T-helper 2 cell treated with Interferon-gamma antibody and Interleukin-4, amounts not matched to agents 100 ng/mL and 5 ng/mL, for 36 hours (primary cell): ENCODE measurements around the gene ZNF148. TPM values are rescaled to one million over a fixed set of nuclear protein-coding genes. Genes with fewer than 3 reads are reported as not detected.

Experiments used
- intact Hi-C: fragments of 100-400 bp; cut with micrococcal nuclease; formaldehyde crosslinking; loops from one replicate; pipeline ENCODE4 v1.15.1; 2023
- total RNA-seq: library from RNA; stranded (reverse); gene quantifications from 2 replicates; pipeline ENCODE4 v1.2.3, GENCODE V29; 2022

The ZNF148 gene
- total RNA-seq, 1 donor from 2014 or later = 42.2 TPM

GRCh38 chr3:125229707-125230106 is 145.4 kb downstream of the ZNF148 start:
- intact Hi-C loops = no loop called here

- intact Hi-C loops = no loop called here
Measured at GRCh38 chr3:125229168-125229567, 146.0 kb downstream of the ZNF148 start.

- intact Hi-C loops = no loop called here
Measured at GRCh38 chr3:125221831-125222230, 153.3 kb downstream of the ZNF148 start.

- intact Hi-C loops = no loop called here
Measured at GRCh38 chr3:125220727-125221429, 154.2 kb downstream of the ZNF148 start.

GRCh38 chr3:125220183-125220582 is 154.9 kb downstream of the ZNF148 start:
- intact Hi-C loops = no loop called here

- intact Hi-C loops = no loop called here
Measured at GRCh38 chr3:125219261-125219701, 155.8 kb downstream of the ZNF148 start.

- intact Hi-C loops = no loop called here
Measured at GRCh38 chr3:125214738-125215137, 160.4 kb downstream of the ZNF148 start.

GRCh38 chr3:125213946-125214542 is 161.1 kb downstream of the ZNF148 start:
- intact Hi-C loops = no loop called here

- intact Hi-C loops = no loop called here
Measured at GRCh38 chr3:125213364-125213755, 161.8 kb downstream of the ZNF148 start.

GRCh38 chr3:125212509-125213363 is 162.4 kb downstream of the ZNF148 start, which contains the start of gene SLC12A8:
Gene SLC12A8, minus strand, starts transcription at chr3:125212748. Its CDS starts 1,399 bp downstream, at chr3:125211349.
- intact Hi-C loops = no loop called here

- intact Hi-C loops = no loop called here
Measured at GRCh38 chr3:125212091-125212508, 163.0 kb downstream of the ZNF148 start.

- intact Hi-C loops = no loop called here
Measured at GRCh38 chr3:125211523-125212090, 163.5 kb downstream of the ZNF148 start.

- intact Hi-C loops = no loop called here
Measured at GRCh38 chr3:125207949-125208568, 167.1 kb downstream of the ZNF148 start.

- intact Hi-C loops = no loop called here
Measured at GRCh38 chr3:125207507-125207906, 167.6 kb downstream of the ZNF148 start.

GRCh38 chr3:125206934-125207333 is 168.2 kb downstream of the ZNF148 start:
- intact Hi-C loops = no loop called here

GRCh38 chr3:125203731-125204130 is 171.4 kb downstream of the ZNF148 start:
- intact Hi-C loops = no loop called here

GRCh38 chr3:125202197-125202596 is 172.9 kb downstream of the ZNF148 start:
- intact Hi-C loops = loop anchor here (1.0 kb wide), 1 partner anchor 207 kb away; no protein-coding TSS in a partner anchor

GRCh38 chr3:125200731-125201139 is 174.4 kb downstream of the ZNF148 start:
- intact Hi-C loops = no loop called here

- intact Hi-C loops = no loop called here
Measured at GRCh38 chr3:125194849-125195601, 180.1 kb downstream of the ZNF148 start.
